Suppressor macrophage treated with lipopolysaccharide for 4 hours (primary cell): ENCODE results near the gene USP20.

Source experiments
- DNase-seq: peaks from one replicate; pipeline ENCODE4 v3.0.0-alpha.2; 2020

Gene USP20

GRCh38 chr9:129921905-129922304, 86.6 kb downstream of the USP20 start:
- no peak for DNase-seq

GRCh38 chr9:129923589-129923988, 88.3 kb downstream of the USP20 start:
- DNase-seq = no peak

DNA sequence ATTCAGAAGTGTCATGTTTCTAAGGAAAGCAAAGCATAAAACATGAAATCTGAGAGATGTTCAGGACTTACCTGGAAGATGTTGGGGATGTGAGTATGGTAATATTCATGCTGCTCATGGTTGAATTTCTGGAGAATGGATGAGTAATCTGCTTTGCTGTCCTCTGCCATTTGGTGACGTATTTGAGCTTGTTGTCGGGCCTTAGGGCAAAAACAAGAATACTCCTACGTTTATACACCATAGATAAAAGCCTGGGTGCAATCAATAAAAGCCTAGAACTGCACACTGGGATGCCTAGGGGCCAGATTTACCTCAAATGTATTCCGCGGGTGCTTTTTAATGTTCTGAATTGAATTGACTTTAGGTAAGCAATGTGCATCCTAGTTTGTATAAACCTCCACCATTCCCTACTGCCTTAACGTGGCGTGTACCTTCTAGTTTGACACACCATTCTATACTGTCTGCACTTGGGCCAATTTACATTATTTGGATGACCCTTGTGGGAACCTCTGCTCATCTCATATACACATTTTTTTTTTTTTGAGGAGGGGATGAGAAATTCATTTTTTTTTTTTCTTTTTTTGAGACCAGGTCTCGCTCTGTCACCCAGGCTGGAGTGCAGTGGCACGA, 94.4 kb downstream of the USP20 start:
- DNase-seq = no peak

GRCh38 chr9:129930743-129931142, 95.5 kb downstream of the USP20 start:
- no peak for DNase-seq
